ENCODE data around the gene F2.

DNA sequence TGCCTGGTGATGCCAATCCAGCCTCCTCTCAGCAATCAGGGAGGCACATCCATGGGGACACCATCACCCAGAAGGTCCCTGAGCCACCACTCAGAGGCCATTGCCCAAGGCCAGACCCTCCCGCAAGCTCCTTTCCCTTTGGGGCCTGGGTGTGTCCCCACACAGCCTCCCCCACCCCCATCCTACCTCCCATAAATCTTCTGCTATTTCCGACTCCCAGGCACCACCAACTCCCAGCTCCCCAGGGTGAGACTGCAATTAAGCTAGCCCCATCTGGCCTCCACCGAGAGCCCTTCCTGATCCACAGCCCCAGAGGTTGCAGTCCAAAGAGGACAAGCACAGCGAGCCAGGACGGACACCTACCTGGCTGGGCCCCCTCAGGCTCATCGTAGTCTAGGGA, 24.9 kb upstream of the F2 start:
- TF ChIP-seq, protein P1, sequence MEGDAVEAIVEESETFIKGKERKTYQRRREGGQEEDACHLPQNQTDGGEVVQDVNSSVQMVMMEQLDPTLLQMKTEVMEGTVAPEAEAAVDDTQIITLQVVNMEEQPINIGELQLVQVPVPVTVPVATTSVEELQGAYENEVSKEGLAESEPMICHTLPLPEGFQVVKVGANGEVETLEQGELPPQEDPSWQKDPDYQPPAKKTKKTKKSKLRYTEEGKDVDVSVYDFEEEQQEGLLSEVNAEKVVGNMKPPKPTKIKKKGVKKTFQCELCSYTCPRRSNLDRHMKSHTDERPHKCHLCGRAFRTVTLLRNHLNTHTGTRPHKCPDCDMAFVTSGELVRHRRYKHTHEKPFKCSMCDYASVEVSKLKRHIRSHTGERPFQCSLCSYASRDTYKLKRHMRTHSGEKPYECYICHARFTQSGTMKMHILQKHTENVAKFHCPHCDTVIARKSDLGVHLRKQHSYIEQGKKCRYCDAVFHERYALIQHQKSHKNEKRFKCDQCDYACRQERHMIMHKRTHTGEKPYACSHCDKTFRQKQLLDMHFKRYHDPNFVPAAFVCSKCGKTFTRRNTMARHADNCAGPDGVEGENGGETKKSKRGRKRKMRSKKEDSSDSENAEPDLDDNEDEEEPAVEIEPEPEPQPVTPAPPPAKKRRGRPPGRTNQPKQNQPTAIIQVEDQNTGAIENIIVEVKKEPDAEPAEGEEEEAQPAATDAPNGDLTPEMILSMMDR (IDR thresholded peaks at IDR 0.05) = no peak
- TF ChIP-seq POLR2A (IDR thresholded peaks at IDR 0.05) = no peak
